Measurements from ENCODE around the gene OLFML2B.
"Not testable (repeated sequence)": the region's sequence is repeated elsewhere in the genome, so short reads cannot be mapped to it uniquely, and the experiment has no call there.

Gene OLFML2B

GRCh38 chr1:162033428-162033827 lies 9.8 kb upstream of the OLFML2B start:
- no peak for DNase-seq

GRCh38 chr1:162030759-162031280 lies 7.2 kb upstream of the OLFML2B start:
- DNase-seq: no peak

- no peak for DNase-seq
Observed at GRCh38 chr1:162029157-162029556, 5.5 kb upstream of the OLFML2B start.

- DNase-seq: no peak
Observed at GRCh38 chr1:162028726-162029125, 5.1 kb upstream of the OLFML2B start.

DNA sequence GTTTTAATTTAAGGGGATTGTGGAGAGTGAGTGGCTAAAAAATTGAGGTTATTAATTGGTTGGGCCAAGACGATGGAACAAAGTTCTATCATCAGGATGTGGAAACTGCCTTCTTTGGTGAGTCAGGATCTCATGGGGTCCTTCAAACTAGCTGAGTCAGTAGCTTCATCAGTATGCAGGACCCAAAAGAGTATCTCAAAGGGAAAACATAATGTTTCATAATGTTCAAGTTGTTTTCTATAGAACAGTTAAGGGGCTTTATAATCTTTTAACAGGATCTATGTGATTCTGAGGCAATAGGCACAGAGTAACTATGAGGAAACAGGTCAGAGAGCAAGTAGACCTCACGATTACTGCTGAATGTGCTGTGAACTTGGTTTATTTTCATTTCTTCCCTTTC lies 3.2 kb upstream of the OLFML2B start:
- DNase-seq: no peak

GRCh38 chr1:162025541-162025940 lies 1.9 kb upstream of the OLFML2B start:
- no peak for DNase-seq

GRCh38 chr1:162023181-162023546 lies 505 bp downstream of the OLFML2B start:
- no peak for DNase-seq

DNA sequence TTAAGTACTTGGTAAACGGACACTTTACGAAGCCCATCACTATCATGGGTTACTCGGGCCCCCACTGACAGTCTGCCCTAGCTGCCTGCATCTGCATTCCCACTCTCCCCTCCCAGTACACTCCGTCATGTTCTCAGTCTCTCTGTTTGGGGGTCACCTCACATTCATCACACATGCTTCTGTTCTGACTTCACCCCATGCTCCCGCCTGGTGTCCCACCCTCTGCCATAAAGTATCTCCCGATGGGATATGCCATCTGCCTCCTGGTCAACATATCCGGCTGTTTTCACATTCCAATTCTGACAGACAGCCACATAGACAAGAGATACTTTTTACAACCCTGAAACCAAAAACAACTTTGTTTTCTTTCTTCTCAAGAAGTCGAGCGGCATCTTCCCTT lies 1.0 kb downstream of the OLFML2B start:
- DNase-seq: no peak

GRCh38 chr1:162021124-162021523 lies 2.5 kb downstream of the OLFML2B start:
- no peak for DNase-seq

DNA sequence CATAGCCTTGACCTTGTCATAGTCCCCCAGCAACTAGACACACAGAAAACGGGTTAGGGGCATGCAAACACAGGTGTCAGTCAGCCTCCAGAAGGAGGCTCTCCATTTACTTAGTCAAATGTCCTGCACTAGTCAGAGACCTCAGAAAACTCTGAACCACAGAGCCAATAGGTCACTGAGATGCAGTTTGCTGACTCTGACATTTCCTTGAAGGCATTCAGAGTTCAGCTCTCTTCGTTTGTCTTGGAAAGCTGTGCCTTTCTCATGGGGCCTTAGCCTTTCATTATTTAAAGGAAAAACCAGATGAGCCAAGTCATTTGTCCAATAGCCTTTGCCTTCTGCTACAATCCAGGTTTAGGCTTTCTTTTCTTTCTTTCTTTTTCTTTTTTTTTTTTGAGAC lies 3.5 kb downstream of the OLFML2B start:
- no peak for DNase-seq

DNA sequence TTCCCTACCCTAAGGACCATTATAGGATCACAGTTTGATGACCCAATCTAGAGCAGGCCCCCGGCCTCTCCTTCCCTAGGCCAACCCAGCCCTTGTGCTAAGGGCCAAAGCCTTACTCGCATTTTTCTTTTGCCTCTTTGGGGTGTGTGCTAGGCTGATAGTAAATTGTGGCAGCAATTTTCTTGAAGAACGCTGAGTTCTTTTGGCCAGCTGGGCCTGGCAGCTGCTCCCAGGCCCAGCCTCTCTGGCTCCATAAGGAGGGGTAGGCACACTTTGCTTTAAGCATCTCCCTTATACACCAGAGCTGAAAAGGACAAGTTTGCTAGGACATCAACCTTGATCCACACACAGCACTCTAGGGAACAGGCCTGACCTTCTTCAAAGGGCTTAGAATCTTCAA lies 4.2 kb downstream of the OLFML2B start:
- DNase-seq: no peak

- DNase-seq: no peak
Observed at GRCh38 chr1:162019006-162019405, 4.7 kb downstream of the OLFML2B start.

- no peak for DNase-seq
Observed at GRCh38 chr1:162018418-162018817, 5.3 kb downstream of the OLFML2B start.

DNA sequence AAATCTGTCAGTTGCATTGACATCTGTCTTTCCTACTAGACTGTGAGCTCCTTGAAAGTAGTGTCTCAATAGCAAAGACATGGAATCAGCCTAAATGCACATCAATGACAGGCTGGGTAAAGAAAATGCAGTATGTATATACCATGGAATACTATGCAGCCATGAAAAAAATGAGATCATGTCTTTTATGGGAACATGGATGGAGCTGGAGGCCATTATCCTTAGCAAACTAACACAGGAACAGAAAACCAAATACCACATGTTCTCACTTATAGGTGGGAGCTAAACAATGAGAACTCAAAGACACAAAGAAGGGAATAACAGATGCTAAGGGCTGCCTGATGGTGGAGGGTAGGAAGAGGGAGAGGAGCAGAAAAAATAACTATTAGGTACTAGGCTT lies 5.9 kb downstream of the OLFML2B start:
- DNase-seq: not testable (repeated sequence)

GRCh38 chr1:162016631-162017030 lies 7.0 kb downstream of the OLFML2B start:
- no peak for DNase-seq

DNA sequence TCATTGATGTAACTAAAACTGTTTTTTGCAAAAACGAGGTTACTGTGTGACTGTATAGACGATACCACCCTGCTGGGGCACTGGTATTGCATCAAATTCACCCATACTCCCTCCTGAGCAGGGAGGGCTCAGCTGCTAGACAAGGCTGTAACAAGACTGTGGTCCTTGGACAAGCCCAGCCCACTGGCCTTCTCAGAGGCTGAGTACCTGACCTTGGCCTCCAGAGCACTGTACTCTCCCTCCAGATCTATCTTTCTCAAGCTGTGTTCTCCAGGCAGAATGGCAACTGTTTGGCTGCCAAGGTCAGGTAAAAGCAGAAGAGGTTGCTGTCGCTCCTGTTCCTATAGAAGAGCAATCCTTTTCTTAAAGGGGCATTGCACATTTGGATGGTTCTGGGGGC lies 8.5 kb downstream of the OLFML2B start:
- DNase-seq: no peak

- no peak for DNase-seq
Observed at GRCh38 chr1:162014202-162014601, 9.5 kb downstream of the OLFML2B start.

- no peak for DNase-seq
Observed at GRCh38 chr1:162013289-162013688, 10.4 kb downstream of the OLFML2B start.

DNA sequence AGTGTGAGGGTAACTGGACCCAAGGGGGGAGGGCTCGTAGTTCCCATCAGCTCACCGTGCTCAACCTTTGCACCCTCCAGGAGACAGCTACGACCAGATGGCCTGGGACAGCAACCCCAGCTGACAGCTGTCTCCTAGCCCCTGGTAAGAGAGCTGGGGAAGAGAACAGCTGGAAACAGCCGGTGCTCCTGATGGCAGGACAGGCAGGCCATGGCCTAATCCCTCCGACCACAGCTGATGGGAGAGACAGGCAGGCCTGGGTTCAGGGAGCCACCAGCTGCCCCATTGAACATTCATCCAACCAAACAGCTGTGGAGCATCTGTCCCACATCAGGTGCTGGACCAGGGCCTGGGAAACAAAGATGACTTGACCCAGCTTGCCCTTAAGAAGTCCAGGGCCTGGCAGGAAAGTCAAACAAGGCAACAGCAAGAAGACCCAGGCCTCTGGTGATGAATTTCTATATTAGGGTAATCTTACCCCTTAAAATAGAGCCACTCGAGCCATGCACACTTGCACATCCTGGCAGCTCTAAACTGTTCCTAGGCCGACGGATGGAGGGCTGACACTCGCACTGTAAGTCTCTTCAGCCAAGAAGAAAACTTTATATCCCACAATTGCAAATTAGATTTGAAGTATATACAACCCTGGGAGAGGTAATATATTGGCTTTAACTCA lies 12.2 kb downstream of the OLFML2B start:
- DNase-seq: no peak

DNA sequence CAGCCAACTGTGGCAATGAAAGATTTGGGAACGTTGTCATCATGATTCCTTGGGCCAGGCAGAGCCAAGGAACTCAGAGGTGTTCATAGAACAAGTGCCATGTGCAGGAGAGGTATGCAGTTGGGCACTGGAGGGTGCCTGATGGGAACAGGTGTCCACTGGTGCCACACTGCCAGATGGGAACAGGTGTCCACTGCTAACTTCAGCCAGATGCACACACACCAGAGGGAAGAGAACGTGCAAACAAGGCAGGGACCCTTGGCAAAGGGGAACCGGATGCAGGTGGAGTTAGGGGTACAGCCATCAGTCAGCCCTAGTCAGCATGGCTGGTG lies 13.5 kb downstream of the OLFML2B start:
- DNase-seq: no peak

GRCh38 chr1:162009501-162010174 lies 14.0 kb downstream of the OLFML2B start:
- DNase-seq: no peak

- DNase-seq: no peak
Observed at GRCh38 chr1:162008799-162009198, 14.9 kb downstream of the OLFML2B start.

DNA sequence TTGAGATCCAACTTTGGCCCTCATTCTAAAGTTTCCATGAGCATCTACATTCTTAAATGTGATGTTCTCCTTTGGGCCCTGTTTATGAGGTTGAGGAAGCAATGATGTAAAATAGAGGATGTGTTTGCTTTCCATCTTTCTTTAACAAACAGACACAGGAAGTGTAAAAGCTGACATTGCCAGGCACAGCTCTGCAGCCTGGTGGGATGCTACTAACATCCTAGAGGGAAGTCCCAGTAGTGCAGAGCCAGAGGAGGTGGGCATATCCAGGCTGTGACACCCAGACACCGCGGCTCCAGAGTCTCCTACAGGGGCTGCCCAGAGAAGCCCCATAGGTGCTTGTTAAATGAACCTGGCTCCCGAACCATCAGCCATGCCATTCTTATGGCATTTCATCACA lies 16.2 kb downstream of the OLFML2B start:
- no peak for DNase-seq

- no peak for DNase-seq
Observed at GRCh38 chr1:162006081-162006480, 17.6 kb downstream of the OLFML2B start.

DNA sequence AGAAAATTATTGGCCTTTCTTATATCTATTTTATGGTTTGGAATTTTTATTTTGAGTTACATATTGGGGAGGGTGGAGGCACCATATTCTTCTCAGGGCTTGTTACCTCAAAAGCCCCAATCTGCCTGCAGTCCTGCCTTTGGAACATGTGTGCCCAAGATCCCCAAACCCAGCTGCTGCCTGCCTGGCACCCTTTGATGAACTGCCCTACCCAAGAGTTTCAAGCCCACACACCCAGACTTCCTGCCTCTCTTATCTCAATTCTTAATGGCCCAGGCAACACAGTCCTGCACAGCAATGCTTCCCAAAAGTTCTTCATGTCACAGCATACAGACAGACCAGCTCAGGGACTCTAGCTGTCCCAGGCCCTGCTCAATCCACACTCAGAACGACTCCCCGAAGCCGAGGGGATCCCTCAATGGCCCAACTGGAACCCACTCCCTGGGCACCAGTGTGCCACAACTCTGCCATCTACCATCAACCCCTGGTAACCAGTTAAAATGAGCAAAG lies 19.2 kb downstream of the OLFML2B start:
- DNase-seq: no peak
